Activated CD4-positive, alpha-beta T cell treated with anti-CD3 and anti-CD28 coated beads, Interleukin-10, Interleukin-2, amounts not matched to agents 100 ng/mL and 50 ng/mL, durations not matched to agents 16 hours and 8 hours (primary cell): ENCODE results near the gene ULBP3.

Experiments
- DNase-seq: peaks from one replicate; pipeline ENCODE4 v3.0.0-alpha.2; 2020

Gene ULBP3

GRCh38 chr6:150068720-150069648 lies at the start of gene ULBP3:
ULBP3 (minus strand) TSS chr6:150069121; CDS start chr6:150069066, 55 bp downstream.
- DNase-seq, result peak; percentile 86

- no peak for DNase-seq
Observed at GRCh38 chr6:150118627-150119026, 49.7 kb upstream of the ULBP3 start.

- DNase-seq, result no peak
Observed at GRCh38 chr6:150118203-150118602, 49.3 kb upstream of the ULBP3 start.

- no peak for DNase-seq
Observed at GRCh38 chr6:150116200-150116800, 47.4 kb upstream of the ULBP3 start.

- no peak for DNase-seq
Observed at GRCh38 chr6:150115769-150116168, 46.8 kb upstream of the ULBP3 start.

GRCh38 chr6:150112233-150112632 lies 43.3 kb upstream of the ULBP3 start:
- DNase-seq, result no peak

- DNase-seq, result no peak
Observed at GRCh38 chr6:150102750-150103270, 33.9 kb upstream of the ULBP3 start.

GRCh38 chr6:150100745-150101144 lies 31.8 kb upstream of the ULBP3 start:
- no peak for DNase-seq

- DNase-seq, result no peak
Observed at GRCh38 chr6:150099953-150100352, 31.0 kb upstream of the ULBP3 start.

GRCh38 chr6:150099546-150099945 lies 30.6 kb upstream of the ULBP3 start:
- DNase-seq, result no peak

- no peak for DNase-seq
Observed at GRCh38 chr6:150098155-150098554, 29.2 kb upstream of the ULBP3 start.

- no peak for DNase-seq
Observed at GRCh38 chr6:150093397-150093796, 24.5 kb upstream of the ULBP3 start.

GRCh38 chr6:150091476-150091875 lies 22.6 kb upstream of the ULBP3 start:
- no peak for DNase-seq

- DNase-seq, result no peak
Observed at GRCh38 chr6:150090328-150090727, 21.4 kb upstream of the ULBP3 start.

- no peak for DNase-seq
Observed at GRCh38 chr6:150088481-150089154, 19.7 kb upstream of the ULBP3 start.

- no peak for DNase-seq
Observed at GRCh38 chr6:150087336-150087735, 18.4 kb upstream of the ULBP3 start.

GRCh38 chr6:150086026-150086425 lies 17.1 kb upstream of the ULBP3 start:
- DNase-seq, result no peak

- no peak for DNase-seq
Observed at GRCh38 chr6:150084426-150084825, 15.5 kb upstream of the ULBP3 start.

GRCh38 chr6:150083839-150084238 lies 14.9 kb upstream of the ULBP3 start:
- no peak for DNase-seq

- no peak for DNase-seq
Observed at GRCh38 chr6:150081702-150082101, 12.8 kb upstream of the ULBP3 start.

- DNase-seq, result peak; percentile 29
Observed at GRCh38 chr6:150079604-150080003, 10.7 kb upstream of the ULBP3 start.

GRCh38 chr6:150078788-150079187 lies 9.9 kb upstream of the ULBP3 start:
- DNase-seq, result no peak

- DNase-seq, result peak; percentile 48
Observed at GRCh38 chr6:150076196-150076893, 7.4 kb upstream of the ULBP3 start.
